ENCODE results near the gene DNASE2B.

GRCh38 chr1:84452436-84452835 is 54.2 kb downstream of the DNASE2B start:
- TF ChIP-seq CTCF (IDR thresholded peaks at IDR 0.05): no peak
- no peak for TF ChIP-seq POLR2A (IDR thresholded peaks at IDR 0.05)
